ENCODE measurements around the gene SETD2.

Gene SETD2

GRCh38 chr3:46992231-46992630, 171.7 kb downstream of the SETD2 start:
- no peak for TF ChIP-seq CTCF (IDR thresholded peaks at IDR 0.05)
- Histone ChIP-seq H3K27ac (no peak overlapping the region), H3K4me3 (no peak overlapping the region), H3K4me1 (peaks cover 0 to 3% (median 0%) of the 10 kb centered on the region in 4 donors), H3K27me3 (no peaks in the 10 kb centered on the region), H3K36me3 (peaks cover 0 to 85% (median 18%) of the 10 kb centered on the region in 3 donors), H3K9me3 (no peaks in the 10 kb centered on the region)
- intact Hi-C loops (cut with DNase I; ENCODE audit: low total_unique reads), result loop anchor here (10.0 kb wide), 1 partner anchor 287 kb away; the partner anchor contains the start of gene TMIE
- no peak for DNase-seq

- no peak for TF ChIP-seq CTCF (IDR thresholded peaks at IDR 0.05)
- Histone ChIP-seq H3K27ac (no peak overlapping the region), H3K9me3 (no peaks in the 10 kb centered on the region), H3K4me1 (peaks cover 0 to 3% (median 0%) of the 10 kb centered on the region in 4 donors), H3K4me3 (no peak overlapping the region), H3K27me3 (no peaks in the 10 kb centered on the region), H3K36me3 (peaks cover 0 to 81% (median 18%) of the 10 kb centered on the region in 3 donors)
- no peak for DNase-seq
- intact Hi-C loops (cut with DNase I; ENCODE audit: low total_unique reads), result loop anchor here (10.0 kb wide), 1 partner anchor 287 kb away; the partner anchor contains the start of gene TMIE
Observed at GRCh38 chr3:46991406-46992165, 172.3 kb downstream of the SETD2 start.

GRCh38 chr3:46990573-46991374, 173.1 kb downstream of the SETD2 start:
- TF ChIP-seq CTCF (IDR thresholded peaks at IDR 0.05), result no peak
- H3K27me3 ChIP-seq, result no peaks in the 10 kb centered on the region
- peaks cover 0 to 73% (median 14%) of the 10 kb centered on the region in 3 donors for H3K36me3 ChIP-seq
- H3K4me1 ChIP-seq, result peaks cover 0 to 3% (median 0%) of the 10 kb centered on the region in 4 donors
- no peak for DNase-seq
- intact Hi-C loops (cut with DNase I; ENCODE audit: low total_unique reads), result loop anchor here (10.0 kb wide), 1 partner anchor 286 kb away; the partner anchor contains the start of gene TMIE
- H3K9me3 ChIP-seq, result no peaks in the 10 kb centered on the region
- no peak overlapping the region for H3K27ac ChIP-seq
- no peak overlapping the region for H3K4me3 ChIP-seq

- Histone ChIP-seq H3K27ac (no peak overlapping the region), H3K4me3 (no peak overlapping the region), H3K9me3 (no peaks in the 10 kb centered on the region), H3K4me1 (peaks cover 0 to 3% (median 0%) of the 10 kb centered on the region in 4 donors), H3K36me3 (peaks cover 0 to 58% (median 2%) of the 10 kb centered on the region in 3 donors), H3K27me3 (no peaks in the 10 kb centered on the region)
- DNase-seq, result no peak
- intact Hi-C loops (cut with DNase I; ENCODE audit: low total_unique reads), result no loop called here
- TF ChIP-seq CTCF (IDR thresholded peaks at IDR 0.05), result no peak
Observed at GRCh38 chr3:46989146-46989810, 174.6 kb downstream of the SETD2 start.

- Histone ChIP-seq H3K4me1 (peaks cover 0 to 3% (median 0%) of the 10 kb centered on the region in 4 donors), H3K4me3 (no peak overlapping the region), H3K27ac (no peak overlapping the region), H3K27me3 (no peaks in the 10 kb centered on the region), H3K9me3 (no peaks in the 10 kb centered on the region), H3K36me3 (peaks cover 0 to 51% (median 0%) of the 10 kb centered on the region in 3 donors)
- no peak for DNase-seq
- intact Hi-C loops (cut with DNase I; ENCODE audit: low total_unique reads), result no loop called here
- TF ChIP-seq CTCF (IDR thresholded peaks at IDR 0.05), result no peak
Observed at GRCh38 chr3:46988616-46989015, 175.3 kb downstream of the SETD2 start.
